Occipital lobe (tissue), 2 donors: ENCODE results near the gene TPO. TPM values are rescaled to one million over a fixed set of nuclear protein-coding genes. Genes with fewer than 3 reads are reported as not detected.
"Not testable (repeated sequence)": the region's sequence is repeated elsewhere in the genome, so short reads cannot be mapped to it uniquely, and the experiment has no call there.

Source experiments
- DNase-seq: peaks from one replicate; lab custom pipeline; 2025; lab: John Stamatoyannopoulos, UW
- total RNA-seq: library from RNA; depleted of rRNA; stranded (reverse); fragments of >200 nt; gene quantifications from one replicate; pipeline ENCODE4 v1.2.3, GENCODE V29; 2014

TPO gene
- total RNA-seq, 1 donor from 2014 or later = not detected

- DNase-seq = no peak
Observed at GRCh38 chr2:1501991-1502390, 88.7 kb downstream of the TPO start.

DNA sequence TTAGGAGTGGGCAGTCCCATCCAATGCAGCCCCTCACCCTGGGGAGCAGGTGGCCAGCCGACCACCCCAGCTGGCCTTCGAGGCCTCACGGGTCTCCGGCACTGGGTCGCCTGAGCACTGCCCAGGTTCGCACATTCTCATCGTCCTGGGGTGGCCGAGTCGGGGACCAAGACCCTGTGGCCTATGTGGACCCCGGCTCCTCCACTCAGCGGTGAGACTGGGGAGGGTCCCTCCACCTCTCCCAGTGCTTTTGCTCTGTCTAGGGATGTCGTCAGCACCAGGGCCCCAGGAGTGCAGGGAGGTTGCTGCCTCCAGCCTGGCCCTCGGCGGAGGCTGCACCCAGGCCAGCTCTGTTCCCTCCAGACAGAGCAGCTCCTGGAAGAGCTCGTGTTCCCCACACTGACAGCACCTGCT, 89.6 kb downstream of the TPO start:
- DNase-seq = no peak

DNA sequence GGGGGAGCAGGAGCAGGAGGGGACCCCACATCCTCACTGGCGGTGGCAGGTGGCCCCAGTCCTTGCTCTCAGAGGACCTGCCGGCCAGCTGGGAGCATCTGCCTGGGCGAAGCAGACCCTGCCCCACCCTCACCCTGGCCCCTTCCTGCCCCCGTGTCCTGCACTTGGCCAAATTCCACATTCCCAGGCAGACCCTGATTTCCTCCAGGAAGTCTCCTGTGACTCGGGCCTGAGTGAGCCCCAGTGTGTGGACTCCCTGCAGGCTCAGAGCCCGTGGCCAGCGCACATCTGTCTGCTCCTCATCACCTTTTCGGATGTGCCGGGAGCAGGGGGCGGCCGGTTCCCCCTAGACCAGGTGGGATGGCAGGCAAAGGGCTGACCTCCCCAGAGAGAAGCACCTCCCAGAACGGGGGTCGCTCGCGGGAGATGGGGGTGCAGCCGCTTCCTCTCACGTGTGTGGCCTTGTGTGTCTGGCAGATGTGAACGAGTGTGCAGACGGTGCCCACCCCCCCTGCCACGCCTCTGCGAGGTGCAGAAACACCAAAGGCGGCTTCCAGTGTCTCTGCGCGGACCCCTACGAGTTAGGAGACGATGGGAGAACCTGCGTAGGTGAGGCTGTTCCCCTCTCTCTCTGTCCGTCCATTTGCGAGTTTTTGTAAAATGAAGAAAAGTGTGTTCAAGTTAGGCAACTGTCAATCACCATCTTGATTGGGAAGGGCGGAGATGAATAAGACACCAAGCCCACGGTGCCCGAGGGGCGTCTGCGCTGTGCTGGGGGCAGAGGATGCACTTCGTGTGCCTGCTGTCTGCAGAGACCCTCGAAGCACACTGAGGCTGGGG, 90.4 kb downstream of the TPO start:
- no peak for DNase-seq

- no peak for DNase-seq
Observed at GRCh38 chr2:1504311-1504750, 91.1 kb downstream of the TPO start.

GRCh38 chr2:1505031-1505441, 91.8 kb downstream of the TPO start:
- DNase-seq = no peak

DNA sequence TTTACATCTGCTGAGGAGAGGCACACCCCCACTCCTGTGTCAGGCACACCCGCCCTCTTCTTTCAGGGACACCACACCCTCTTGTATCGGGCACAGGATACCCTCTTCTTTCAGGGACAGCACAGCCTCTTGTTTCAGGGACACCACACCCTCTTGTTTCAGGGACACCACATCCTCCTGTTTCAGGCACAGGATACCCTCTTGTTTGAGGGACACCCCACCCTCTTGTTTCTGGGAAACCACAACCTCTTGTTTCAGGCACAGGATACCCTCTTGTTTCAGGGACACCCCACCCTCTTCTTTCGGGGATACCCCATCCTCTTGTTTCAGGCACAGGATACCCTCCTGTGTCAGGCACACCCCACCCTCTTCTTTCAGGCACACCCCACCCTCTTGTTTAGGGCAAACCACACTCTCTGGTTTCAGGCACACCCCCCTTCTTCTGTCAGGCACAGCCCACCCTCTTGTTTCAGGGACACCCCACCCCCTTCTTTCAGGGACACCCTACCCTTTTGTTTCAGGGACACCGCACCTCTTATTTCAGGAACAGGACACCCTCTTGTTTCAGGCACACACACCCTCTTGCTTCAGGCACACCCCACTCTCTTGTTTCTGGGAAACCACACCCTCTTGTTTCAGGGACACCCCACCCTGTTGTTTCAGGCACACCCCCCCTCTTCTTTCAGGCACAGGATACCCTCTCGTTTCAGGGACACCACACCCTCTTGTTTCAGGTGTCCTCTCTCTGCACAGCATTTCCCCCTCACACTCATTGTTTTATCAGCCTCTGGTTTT, 96.2 kb downstream of the TPO start:
- DNase-seq = no peak

- DNase-seq = no peak
Observed at GRCh38 chr2:1510176-1510575, 96.9 kb downstream of the TPO start.

GRCh38 chr2:1511455-1511854, 98.2 kb downstream of the TPO start:
- DNase-seq = no peak

DNA sequence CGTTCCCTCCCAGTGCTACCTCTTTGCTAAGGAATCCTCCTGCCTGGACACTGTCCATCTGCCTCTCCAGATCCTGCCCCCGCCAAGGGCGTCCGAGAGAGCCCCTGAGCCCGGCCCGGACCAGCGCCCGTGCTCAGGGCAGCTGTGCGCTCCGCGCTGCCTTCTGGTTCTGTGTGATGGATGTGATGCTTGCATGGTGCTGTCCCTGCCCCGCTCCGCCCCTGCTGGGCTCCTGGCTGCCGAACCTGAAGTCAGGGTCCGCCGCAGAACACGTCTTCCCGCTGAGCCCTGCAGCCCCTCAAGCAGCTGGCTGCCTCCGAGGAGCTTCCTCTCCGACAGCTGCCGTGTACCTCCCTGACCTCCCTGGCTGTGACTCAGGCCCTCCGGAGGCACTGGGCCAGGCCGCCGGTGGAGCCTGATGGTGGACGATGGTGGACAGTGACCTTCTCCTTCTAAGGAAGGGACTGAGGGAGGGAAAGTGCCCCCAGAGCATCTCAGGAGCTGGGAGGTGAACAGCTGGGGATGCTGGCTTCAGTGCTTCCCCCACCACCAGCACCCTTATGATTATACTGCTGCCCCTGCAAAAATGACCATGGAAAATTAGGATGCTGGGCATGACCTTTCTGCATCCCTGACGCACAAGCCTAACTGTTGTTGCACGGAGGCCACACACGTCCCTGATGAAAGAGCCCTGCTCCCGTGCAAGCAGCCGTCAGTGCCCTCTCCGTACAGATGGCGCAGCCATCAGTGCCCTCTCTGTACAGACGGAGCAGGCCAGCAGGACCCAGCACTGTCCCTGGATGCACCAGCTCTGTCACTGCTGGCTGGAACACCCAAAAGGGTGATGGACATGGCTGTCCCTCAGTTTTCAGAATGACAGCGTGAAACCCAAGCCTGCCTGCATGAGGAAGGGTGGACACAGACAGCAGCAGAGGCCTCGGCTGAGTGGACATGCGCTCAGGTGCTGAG, 99.3 kb downstream of the TPO start:
- DNase-seq = no peak

DNA sequence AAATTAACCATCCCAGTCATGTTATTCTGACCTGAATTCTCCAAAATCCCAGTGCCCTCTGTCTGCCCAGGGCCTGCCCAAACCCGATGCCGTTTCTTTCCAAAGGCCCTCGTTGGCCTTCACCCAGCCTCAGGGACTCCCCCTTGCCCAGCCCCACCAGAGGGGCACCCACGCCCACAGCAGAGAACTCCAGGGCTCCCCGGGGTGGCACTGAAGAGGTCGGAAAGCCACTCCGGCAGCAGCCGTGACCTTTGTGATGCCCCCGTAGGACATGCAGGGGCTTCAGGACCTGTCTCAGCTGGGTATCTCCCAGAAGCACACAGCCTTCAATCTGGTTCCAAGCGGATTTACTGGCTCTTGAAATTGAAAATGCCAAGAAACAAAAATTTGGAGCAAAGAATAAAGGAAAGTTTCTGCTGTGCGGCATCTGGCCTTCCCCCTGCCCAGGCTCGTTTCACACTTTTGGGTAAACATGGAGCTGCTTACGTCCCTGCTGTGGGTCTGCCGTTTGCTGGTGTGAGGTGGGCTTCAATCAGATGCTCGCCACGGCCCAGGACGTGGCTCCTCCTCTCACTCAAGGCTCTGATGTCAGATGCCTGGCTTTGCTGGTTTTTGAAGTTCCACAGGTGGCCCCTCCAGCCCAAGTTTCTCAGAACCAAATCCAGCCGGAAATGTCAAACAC, 101.3 kb downstream of the TPO start:
- DNase-seq = no peak

GRCh38 chr2:1515073-1515430, 101.8 kb downstream of the TPO start:
- no peak for DNase-seq

GRCh38 chr2:1515986-1516797, 102.9 kb downstream of the TPO start:
- no peak for DNase-seq

DNA sequence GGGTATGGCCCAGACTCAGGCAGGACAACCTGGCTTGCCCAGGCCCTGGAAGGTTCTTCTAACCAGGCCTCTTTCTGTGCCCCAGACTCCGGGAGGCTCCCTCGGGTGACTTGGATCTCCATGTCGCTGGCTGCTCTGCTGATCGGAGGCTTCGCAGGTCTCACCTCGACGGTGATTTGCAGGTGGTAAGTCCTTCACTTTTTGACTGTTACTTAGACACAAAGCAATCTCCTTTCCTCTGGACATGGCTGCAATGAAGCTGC, 103.5 kb downstream of the TPO start:
- no peak for DNase-seq

DNA sequence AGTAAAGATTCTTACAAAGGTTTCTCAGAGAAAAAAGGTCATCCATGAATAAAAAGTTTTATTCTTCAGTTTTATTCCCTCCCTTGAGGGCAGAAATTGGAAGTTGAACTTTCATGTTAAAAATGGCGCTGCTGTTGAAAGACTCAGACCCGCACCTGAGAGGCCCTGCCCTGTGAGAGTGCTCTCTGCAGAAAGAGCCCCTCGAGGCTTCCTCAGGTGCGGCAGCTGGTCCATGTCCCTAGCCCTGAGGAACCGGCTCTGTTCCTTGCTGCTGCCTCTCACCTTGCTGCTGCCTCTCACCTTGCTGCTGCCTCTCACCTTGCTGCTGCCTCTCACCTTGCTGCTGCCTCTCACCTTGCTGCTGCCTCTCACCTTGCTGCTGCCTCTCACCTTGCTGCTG, 104.0 kb downstream of the TPO start:
- not testable (repeated sequence) for DNase-seq

GRCh38 chr2:1517786-1518185, 104.5 kb downstream of the TPO start:
- no peak for DNase-seq

- DNase-seq = no peak
Observed at GRCh38 chr2:1518331-1518803, 105.1 kb downstream of the TPO start.

GRCh38 chr2:1518867-1519530, 105.7 kb downstream of the TPO start:
- DNase-seq = no peak

DNA sequence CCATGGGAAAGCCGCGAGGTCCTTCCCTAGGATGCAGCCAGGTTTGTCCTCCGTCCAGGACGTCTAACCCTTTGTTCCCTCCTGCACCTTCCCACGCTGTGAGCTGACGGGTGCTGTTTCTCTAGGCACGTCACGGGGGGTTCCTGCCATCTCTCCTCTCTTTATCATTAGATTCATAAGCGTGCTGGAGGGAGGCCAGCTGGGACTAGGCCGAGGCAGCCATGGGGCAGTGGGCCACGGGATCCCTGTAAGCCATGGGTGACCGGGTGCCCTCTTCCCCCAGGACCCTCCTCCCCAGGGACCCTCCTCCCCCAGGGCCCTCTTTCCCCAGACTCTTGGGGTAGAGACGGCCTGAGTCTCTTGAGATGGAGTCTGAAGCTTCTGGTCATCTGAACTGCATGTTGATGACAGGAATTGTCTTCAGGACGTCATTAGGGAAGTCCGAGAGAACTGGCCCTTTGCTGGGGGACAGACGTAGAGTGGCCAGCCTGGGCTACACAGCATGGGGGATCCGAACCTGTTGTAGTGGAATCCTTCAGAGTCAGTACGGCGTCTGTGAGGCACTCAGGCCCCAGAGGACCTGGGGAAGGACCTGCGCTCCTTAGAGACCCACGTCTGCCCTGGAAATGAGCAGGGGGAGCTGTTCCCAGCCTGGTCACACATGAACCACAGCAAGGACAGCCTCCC, 108.1 kb downstream of the TPO start:
- DNase-seq = no peak
